Neuron (in vitro differentiated cells): ENCODE results near the gene OR52K2.

ENCODE experiments used
- H2AFZ ChIP-seq: one replicate; pipeline ENCODE4 v1.6.1; 2013; ENCODE audit warnings: low read depth, mild to moderate bottlenecking, inconsistent platforms, low read length, moderate library complexity
- H3K27me3 ChIP-seq: one replicate; pipeline ENCODE4 v1.6.1; 2013; ENCODE audit warnings: low read length; ENCODE audit not compliant: insufficient read depth
- H3K36me3 ChIP-seq: one replicate; pipeline ENCODE4 v1.6.1; 2013; ENCODE audit warnings: low read length; ENCODE audit not compliant: insufficient read depth
- H3K4me1 ChIP-seq: one replicate; pipeline ENCODE4 v1.6.1; 2013; ENCODE audit warnings: low read length; ENCODE audit not compliant: insufficient read depth
- H3K4me3 ChIP-seq: 2 replicates; pipeline ENCODE4 v1.5.1; 2013; ENCODE audit warnings: mild to moderate bottlenecking, low read length, moderate library complexity
- H3K9me3 ChIP-seq: one replicate; pipeline ENCODE4 v1.6.1; 2013; ENCODE audit warnings: low read length

OR52K2 gene

GRCh38 chr11:4491878-4492606 is 42.9 kb downstream of the OR52K2 start:
- Histone ChIP-seq H3K4me3 (no peak overlapping the region), H3K27me3 (peaks cover 14% of the 10 kb centered on the region), H2AFZ (no peak overlapping the region), H3K4me1 (no peaks in the 10 kb centered on the region), H3K9me3 (no peaks in the 10 kb centered on the region), H3K36me3 (no peaks in the 10 kb centered on the region)

GRCh38 chr11:4493480-4493818 is 44.4 kb downstream of the OR52K2 start:
- H3K4me1 ChIP-seq = no peaks in the 10 kb centered on the region
- no peak overlapping the region for H3K4me3 ChIP-seq
- no peak overlapping the region for H2AFZ ChIP-seq
- no peaks in the 10 kb centered on the region for H3K9me3 ChIP-seq
- peaks cover 17% of the 10 kb centered on the region for H3K27me3 ChIP-seq
- H3K36me3 ChIP-seq = no peaks in the 10 kb centered on the region

- Histone ChIP-seq H3K4me1 (no peaks in the 10 kb centered on the region), H3K27me3 (peaks cover 17% of the 10 kb centered on the region), H2AFZ (no peak overlapping the region), H3K4me3 (no peak overlapping the region), H3K36me3 (no peaks in the 10 kb centered on the region), H3K9me3 (no peaks in the 10 kb centered on the region)
Observed at GRCh38 chr11:4495487-4495886, 46.4 kb downstream of the OR52K2 start.

- H3K4me1 ChIP-seq = no peaks in the 10 kb centered on the region
- H3K27me3 ChIP-seq = peaks cover 17% of the 10 kb centered on the region
- no peaks in the 10 kb centered on the region for H3K36me3 ChIP-seq
- no peak overlapping the region for H2AFZ ChIP-seq
- H3K4me3 ChIP-seq = no peak overlapping the region
- no peaks in the 10 kb centered on the region for H3K9me3 ChIP-seq
Observed at GRCh38 chr11:4495986-4496385, 46.9 kb downstream of the OR52K2 start.

- H3K36me3 ChIP-seq = no peaks in the 10 kb centered on the region
- no peak overlapping the region for H2AFZ ChIP-seq
- no peaks in the 10 kb centered on the region for H3K9me3 ChIP-seq
- H3K4me3 ChIP-seq = no peak overlapping the region
- no peaks in the 10 kb centered on the region for H3K4me1 ChIP-seq
- peaks cover 17% of the 10 kb centered on the region for H3K27me3 ChIP-seq
Observed at GRCh38 chr11:4496557-4497248, 47.6 kb downstream of the OR52K2 start.
